ENCODE results near the gene KLHL36. TPM values are rescaled to one million over a fixed set of nuclear protein-coding genes. Genes with fewer than 3 reads are reported as not detected.
"Not testable (repeated sequence)": the region's sequence is repeated elsewhere in the genome, so short reads cannot be mapped to it uniquely, and the experiment has no call there.

The KLHL36 gene
- total RNA-seq, 1 experiment from 2014 or later: 22.0 TPM

DNA sequence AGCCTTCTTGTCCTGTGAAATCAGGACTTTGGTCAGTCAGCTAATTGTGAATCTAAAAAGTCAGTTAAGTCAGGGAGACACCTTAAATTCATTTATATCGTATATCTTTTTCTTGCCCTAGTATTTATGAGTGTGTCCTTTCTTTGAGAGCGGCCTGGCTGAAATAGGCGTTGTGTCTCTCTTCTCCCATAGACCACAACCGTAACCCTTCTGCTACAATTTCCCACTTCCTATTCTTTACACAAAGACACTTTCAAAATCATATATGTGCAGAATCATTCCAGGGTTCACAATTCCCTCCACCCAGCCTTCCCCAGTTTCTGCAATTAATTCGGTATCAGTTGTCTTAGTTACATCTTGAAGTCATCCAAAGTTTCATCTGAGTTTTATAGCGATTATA lies 16.4 kb upstream of the KLHL36 start:
- ChIA-PET POLR2A (ENCODE audit: low non-redundant PET) (no interaction called here), CTCF (no interaction called here)
- intact Hi-C loops (cut with micrococcal nuclease; ENCODE audit: unreplicated experiment): no loop called here
- Histone ChIP-seq H3K4me3 (ENCODE audit: low read depth, low read length, poor library complexity, severe bottlenecking) (no peak overlapping the region), H3K9me3 (ENCODE audit: low read depth, low read length, poor library complexity, severe bottlenecking) (no peaks in the 10 kb centered on the region), H3K27ac (ENCODE audit: low read depth, low read length, poor library complexity, severe bottlenecking) (no peak overlapping the region), H3K4me1 (ENCODE audit: insufficient read depth, low read length, poor library complexity, severe bottlenecking) (no peaks in the 10 kb centered on the region), H3K36me3 (ENCODE audit: insufficient read depth, low read length, poor library complexity, severe bottlenecking) (no peaks in the 10 kb centered on the region), H3K27me3 (replicated peaks; ENCODE audit: insufficient read depth, low read depth, low read length, poor library complexity) (no peaks in the 10 kb centered on the region)
- DNase-seq (ENCODE audit: low spot score): no peak
- TF ChIP-seq CTCF (conservative IDR thresholded peaks at IDR 0.05; ENCODE audit: low read depth, low read length): no peak
- no peak for TF ChIP-seq EZH2 (IDR thresholded peaks at IDR 0.05; ENCODE audit: borderline replicate concordance, low read depth, low read length, poor library complexity, severe bottlenecking)
- no TSS peak for BruUV-seq (replicated peaks)

- POLR2A ChIA-PET (ENCODE audit: low non-redundant PET); CTCF ChIA-PET; BruUV-seq (replicated peaks): not testable (repeated sequence)
Measured at GRCh38 chr16:84632862-84633261, 15.4 kb upstream of the KLHL36 start.

DNA sequence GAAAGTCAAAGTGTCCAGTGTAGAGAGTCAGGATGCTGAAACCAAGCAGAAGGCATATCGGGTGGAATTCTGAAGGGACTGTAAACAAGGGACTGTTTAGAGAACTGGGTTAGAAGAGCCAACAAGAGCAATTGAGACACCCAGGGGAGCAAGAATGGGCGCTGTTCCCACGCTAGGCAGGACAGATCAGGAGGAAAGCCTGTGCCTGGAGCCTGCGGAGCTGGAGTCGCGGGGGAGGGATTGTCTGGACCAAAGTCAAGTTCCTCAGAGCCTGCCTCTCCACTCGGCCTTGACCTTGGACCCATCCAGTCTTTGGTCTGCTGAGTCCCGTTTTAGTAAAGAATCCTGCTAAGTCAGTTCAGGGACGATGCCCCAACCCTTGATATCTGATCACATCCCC lies 14.7 kb upstream of the KLHL36 start:
- Histone ChIP-seq H3K9me3 (ENCODE audit: low read depth, low read length, poor library complexity, severe bottlenecking) (no peaks in the 10 kb centered on the region), H3K27ac (ENCODE audit: low read depth, low read length, poor library complexity, severe bottlenecking) (no peak overlapping the region), H3K4me3 (ENCODE audit: low read depth, low read length, poor library complexity, severe bottlenecking) (no peak overlapping the region), H3K27me3 (replicated peaks; ENCODE audit: insufficient read depth, low read depth, low read length, poor library complexity) (no peaks in the 10 kb centered on the region), H3K4me1 (ENCODE audit: insufficient read depth, low read length, poor library complexity, severe bottlenecking) (no peaks in the 10 kb centered on the region), H3K36me3 (ENCODE audit: insufficient read depth, low read length, poor library complexity, severe bottlenecking) (no peaks in the 10 kb centered on the region)
- ChIA-PET POLR2A (ENCODE audit: low non-redundant PET) (no interaction called here), CTCF (no interaction called here)
- intact Hi-C loops (cut with micrococcal nuclease; ENCODE audit: unreplicated experiment): no loop called here
- BruUV-seq (replicated peaks): no TSS peak
- DNase-seq (ENCODE audit: low spot score): no peak
- TF ChIP-seq CTCF (conservative IDR thresholded peaks at IDR 0.05; ENCODE audit: low read depth, low read length) (no peak), EZH2 (IDR thresholded peaks at IDR 0.05; ENCODE audit: borderline replicate concordance, low read depth, low read length, poor library complexity, severe bottlenecking) (no peak)

More at GRCh38 chr16:84632862-84633261, 15.4 kb upstream of the KLHL36 start:
- H3K27ac ChIP-seq (ENCODE audit: low read depth, low read length, poor library complexity, severe bottlenecking); H3K36me3 ChIP-seq (ENCODE audit: insufficient read depth, low read length, poor library complexity, severe bottlenecking); DNase-seq (ENCODE audit: low spot score); intact Hi-C loops (cut with micrococcal nuclease; ENCODE audit: unreplicated experiment); H3K27me3 ChIP-seq (replicated peaks; ENCODE audit: insufficient read depth, low read depth, low read length, poor library complexity); H3K4me3 ChIP-seq (ENCODE audit: low read depth, low read length, poor library complexity, severe bottlenecking); H3K9me3 ChIP-seq (ENCODE audit: low read depth, low read length, poor library complexity, severe bottlenecking); H3K4me1 ChIP-seq (ENCODE audit: insufficient read depth, low read length, poor library complexity, severe bottlenecking): not testable (repeated sequence)

- no peak for DNase-seq (ENCODE audit: low spot score)
- intact Hi-C loops (cut with micrococcal nuclease; ENCODE audit: unreplicated experiment): no loop called here
- ChIA-PET POLR2A (ENCODE audit: low non-redundant PET) (no interaction called here), CTCF (no interaction called here)
- Histone ChIP-seq H3K27me3 (replicated peaks; ENCODE audit: insufficient read depth, low read depth, low read length, poor library complexity) (no peaks in the 10 kb centered on the region), H3K27ac (ENCODE audit: low read depth, low read length, poor library complexity, severe bottlenecking) (no peak overlapping the region), H3K36me3 (ENCODE audit: insufficient read depth, low read length, poor library complexity, severe bottlenecking) (no peaks in the 10 kb centered on the region), H3K4me1 (ENCODE audit: insufficient read depth, low read length, poor library complexity, severe bottlenecking) (no peaks in the 10 kb centered on the region), H3K4me3 (ENCODE audit: low read depth, low read length, poor library complexity, severe bottlenecking) (no peak overlapping the region), H3K9me3 (ENCODE audit: low read depth, low read length, poor library complexity, severe bottlenecking) (no peaks in the 10 kb centered on the region)
- BruUV-seq (replicated peaks): no TSS peak
- TF ChIP-seq CTCF (conservative IDR thresholded peaks at IDR 0.05; ENCODE audit: low read depth, low read length): no peak
- no peak for TF ChIP-seq EZH2 (IDR thresholded peaks at IDR 0.05; ENCODE audit: borderline replicate concordance, low read depth, low read length, poor library complexity, severe bottlenecking)
Measured at GRCh38 chr16:84635702-84636101, 12.6 kb upstream of the KLHL36 start.

Data from A673 (cell line).